ENCODE results near the gene DIP2A. TPM values are rescaled to one million over a fixed set of nuclear protein-coding genes. Genes with fewer than 3 reads are reported as not detected.
"Not testable (repeated sequence)": the region's sequence is repeated elsewhere in the genome, so short reads cannot be mapped to it uniquely, and the experiment has no call there.

DIP2A gene
- total and polyA plus RNA-seq, 2 of the 13 experiments (the other 11 are each of a cell fraction or from before 2014, with no cell fraction given): 18.5 to 37.6 TPM

DNA sequence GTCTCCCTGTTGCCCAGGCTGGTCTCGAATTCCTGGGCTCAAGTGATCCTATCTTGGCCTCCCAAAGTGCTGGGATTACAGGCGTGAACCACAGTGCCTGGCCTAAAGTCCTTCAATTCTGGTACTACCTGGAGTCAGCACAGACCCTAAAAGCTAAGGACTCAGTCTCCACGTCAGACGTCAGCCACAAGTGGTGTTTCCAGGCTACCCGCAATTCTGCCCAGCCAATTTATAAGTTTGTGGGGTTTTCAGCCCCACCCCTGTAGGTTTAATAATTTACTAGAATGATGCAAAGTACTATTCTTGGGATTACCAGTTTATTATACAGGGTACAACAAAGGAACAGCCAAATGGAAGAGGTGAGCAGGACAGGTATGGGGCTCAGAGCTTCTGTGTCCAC, 10.6 kb upstream of the DIP2A start:
- no peak overlapping the region; the same call in 1 of the 2 replicates for H3K4me2 ChIP-seq (ENCODE audit: low read depth, low read length)
- no peak overlapping the region for H3K4me3 ChIP-seq (replicated peaks in 1 of 3; ENCODE audit: insufficient read depth in 1 of 3, low read depth in 2 of 3, low read length in 3 of 3)
- no TSS peak for BruUV-seq (replicated peaks)
- WGBS (ENCODE audit: low lambda C conversion rate): 93% methylated on average over 5 of the region's 5 CpGs
- ATAC-seq: peak; percentile 47
- ChIA-PET CTCF (ENCODE audit: low intra/inter-chr PET ratio, low total read pairs) (no interaction called here), POLR2A (interaction anchor here (0.8 to 1.3 kb wide), 2 partner anchors 9 to 187 kb away, joined by 3 to 4 read pairs; partner anchors contain the start of gene PRMT2)
- no peak for DNase-seq (ENCODE audit: low spot score)
- TF ChIP-seq, protein P1, sequence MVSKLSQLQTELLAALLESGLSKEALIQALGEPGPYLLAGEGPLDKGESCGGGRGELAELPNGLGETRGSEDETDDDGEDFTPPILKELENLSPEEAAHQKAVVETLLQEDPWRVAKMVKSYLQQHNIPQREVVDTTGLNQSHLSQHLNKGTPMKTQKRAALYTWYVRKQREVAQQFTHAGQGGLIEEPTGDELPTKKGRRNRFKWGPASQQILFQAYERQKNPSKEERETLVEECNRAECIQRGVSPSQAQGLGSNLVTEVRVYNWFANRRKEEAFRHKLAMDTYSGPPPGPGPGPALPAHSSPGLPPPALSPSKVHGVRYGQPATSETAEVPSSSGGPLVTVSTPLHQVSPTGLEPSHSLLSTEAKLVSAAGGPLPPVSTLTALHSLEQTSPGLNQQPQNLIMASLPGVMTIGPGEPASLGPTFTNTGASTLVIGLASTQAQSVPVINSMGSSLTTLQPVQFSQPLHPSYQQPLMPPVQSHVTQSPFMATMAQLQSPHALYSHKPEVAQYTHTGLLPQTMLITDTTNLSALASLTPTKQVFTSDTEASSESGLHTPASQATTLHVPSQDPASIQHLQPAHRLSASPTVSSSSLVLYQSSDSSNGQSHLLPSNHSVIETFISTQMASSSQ (IDR thresholded peaks at IDR 0.05; ENCODE audit: low read depth): 0 out of 2 replicates have a peak, but pooled peaks have one; percentile 13
- TF ChIP-seq, protein P1 (CRISPR knock-in tag; IDR thresholded peaks at IDR 0.05; ENCODE audit: borderline replicate concordance): no peak
- no peak for TF ChIP-seq JARID2 (CRISPR knock-in tag; IDR thresholded peaks at IDR 0.05; ENCODE audit: insufficient replicate concordance)
- intact Hi-C loops (cut with micrococcal nuclease; ENCODE audit: unreplicated experiment) (no loop called here), in situ Hi-C loops (cut with HindIII; ENCODE audit: extremely low pct_ligation_motif_present, low pct_unique_long_range_greater_than_20kb) (no loop called here)
- peaks cover 5% of the 10 kb centered on the region for H3K79me2 ChIP-seq (ENCODE audit: insufficient read depth, low read length)
- no peaks in the 10 kb centered on the region for H3K27me3 ChIP-seq (ENCODE audit: control insufficient read depth in 1 of 2, insufficient read depth in 2 of 2, low read length in 2 of 2)
- peaks cover 5% of the 10 kb centered on the region; the same call in 1 of the 2 replicates for H3K9me3 ChIP-seq (ENCODE audit: low read length)
- peaks cover 29% of the 10 kb centered on the region for H3K4me1 ChIP-seq (ENCODE audit: insufficient read depth, low read length)
- peaks cover 3 to 8% of the 10 kb centered on the region in 2 experiments; a peak in 3 of 5 replicates for H3K36me3 ChIP-seq (replicated peaks in 1 of 2; ENCODE audit: control insufficient read depth in 1 of 2, insufficient read depth in 2 of 2, low read length in 2 of 2)
- no peak overlapping the region for H2AFZ ChIP-seq (ENCODE audit: low read length)
- H3K9ac ChIP-seq (ENCODE audit: insufficient read depth, low read depth, low read length): no peak overlapping the region
- no peaks in the 10 kb centered on the region for H4K20me1 ChIP-seq (ENCODE audit: insufficient read depth, low read length)
- H3K27ac ChIP-seq (ENCODE audit: extremely low read length, insufficient read depth, low read length): no peak overlapping the region
- FAIRE-seq: no peak

DNA sequence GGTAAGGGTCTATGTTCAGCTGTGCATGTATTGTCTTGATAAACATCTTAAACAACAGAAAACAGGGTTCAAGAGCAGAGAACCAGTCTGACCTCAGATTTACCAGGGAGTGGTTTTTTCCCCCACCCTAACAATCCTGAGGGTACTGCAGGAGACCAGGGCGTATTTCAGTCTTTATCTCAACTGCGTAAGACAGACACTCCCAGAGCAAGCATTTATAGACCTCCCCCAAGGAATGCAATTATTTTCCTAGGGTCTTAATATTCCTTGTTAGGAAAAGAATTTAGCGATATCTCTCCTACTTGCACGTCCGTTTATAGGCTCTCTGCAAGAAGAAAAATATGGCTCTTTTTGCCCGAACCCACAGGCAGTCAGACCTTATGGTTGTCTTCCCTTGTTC, 9.8 kb upstream of the DIP2A start:
- WGBS (ENCODE audit: low lambda C conversion rate): 97% methylated on average over 6 of the region's 6 CpGs
- H3K27ac ChIP-seq (ENCODE audit: extremely low read length, insufficient read depth, low read length); H4K20me1 ChIP-seq (ENCODE audit: insufficient read depth, low read length); H3K27me3 ChIP-seq (ENCODE audit: control insufficient read depth in 1 of 2, insufficient read depth in 2 of 2, low read length in 2 of 2); BruUV-seq (replicated peaks); H3K4me3 ChIP-seq (replicated peaks in 1 of 3; ENCODE audit: insufficient read depth in 1 of 3, low read depth in 2 of 3, low read length in 3 of 3); H2AFZ ChIP-seq (ENCODE audit: low read length); CTCF ChIA-PET (ENCODE audit: low intra/inter-chr PET ratio, low total read pairs); FAIRE-seq; H3K36me3 ChIP-seq (replicated peaks in 1 of 2; ENCODE audit: control insufficient read depth in 1 of 2, insufficient read depth in 2 of 2, low read length in 2 of 2); H3K79me2 ChIP-seq (ENCODE audit: insufficient read depth, low read length); H3K4me2 ChIP-seq (ENCODE audit: low read depth, low read length); DNase-seq (ENCODE audit: low spot score); POLR2A ChIA-PET; ATAC-seq; in situ Hi-C loops (cut with HindIII; ENCODE audit: extremely low pct_ligation_motif_present, low pct_unique_long_range_greater_than_20kb); intact Hi-C loops (cut with micrococcal nuclease; ENCODE audit: unreplicated experiment); H3K9ac ChIP-seq (ENCODE audit: insufficient read depth, low read depth, low read length); H3K9me3 ChIP-seq (ENCODE audit: low read length): not testable (repeated sequence)
- peaks cover 30% of the 10 kb centered on the region for H3K4me1 ChIP-seq (ENCODE audit: insufficient read depth, low read length)

Measured in HepG2 (cell line).